Measurements from ENCODE around the gene PNKP. TPM values are rescaled to one million over a fixed set of nuclear protein-coding genes. Genes with fewer than 3 reads are reported as not detected.

The PNKP gene
- total and polyA plus RNA-seq, 10 of the 15 experiments (the other 5 are each of a cell fraction or from before 2014, with no cell fraction given), result 2.9 to 82.3 (median 33.2) TPM

GRCh38 chr19:49874503-49875157 is 7.3 kb upstream of the PNKP start (continued):
- TF ChIP-seq ZNF384 (IDR thresholded peaks at IDR 0.05; ENCODE audit: borderline replicate concordance, low read depth, low read length), result no peak
- no peak for TF ChIP-seq POLR2AphosphoS2 (IDR thresholded peaks at IDR 0.05; ENCODE audit: low read depth, low read length)
- TF ChIP-seq E4F1 (IDR thresholded peaks at IDR 0.05; ENCODE audit: borderline replicate concordance, partially characterized antibody), result no peak
- TF ChIP-seq KDM1A (IDR thresholded peaks at IDR 0.05; ENCODE audit: borderline replicate concordance), result no peak

DNA sequence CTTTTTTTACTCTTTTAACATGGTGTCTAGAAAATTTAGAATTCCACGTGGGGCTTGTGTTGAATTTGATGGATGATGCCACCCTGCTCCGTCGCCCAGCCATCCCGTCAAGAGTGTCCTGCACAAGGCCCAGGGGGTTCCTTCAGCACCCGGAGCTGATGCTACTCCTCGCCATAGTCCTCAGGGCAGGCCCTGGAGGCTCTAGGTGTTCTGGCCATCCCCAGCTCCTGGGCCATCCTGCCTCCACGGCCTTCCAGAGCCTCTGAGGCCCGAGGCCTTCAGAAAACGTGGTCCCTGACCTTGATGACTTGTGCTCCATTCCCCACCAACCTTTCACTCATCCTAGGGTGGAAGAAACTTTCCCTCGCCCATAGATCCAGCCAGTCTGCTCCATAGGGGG is 6.5 kb upstream of the PNKP start:
- Histone ChIP-seq H3K9ac (ENCODE audit: control insufficient read depth, insufficient read depth, low read length) (no peak overlapping the region), H3K4me1 (ENCODE audit: control insufficient read depth, insufficient read depth, low read length) (peaks cover 27% of the 10 kb centered on the region), H3K27me3 (replicated peaks in 1 of 2; ENCODE audit: control insufficient read depth in 2 of 2, insufficient read depth in 2 of 2, low read length in 1 of 2) (no peaks in the 10 kb centered on the region), H3K9me3 (replicated peaks; ENCODE audit: control insufficient read depth, insufficient read depth, low read length) (no peaks in the 10 kb centered on the region), H3K4me2 (ENCODE audit: control insufficient read depth, insufficient read depth) (no peak overlapping the region), H3K36me3 (ENCODE audit: control insufficient read depth in 2 of 2, insufficient read depth in 2 of 2, low read length in 1 of 2) (no peaks in the 10 kb centered on the region; a peak in 2 of 4 replicates), H3K27ac (ENCODE audit: control insufficient read depth, insufficient read depth) (no peak overlapping the region), H3K79me2 (ENCODE audit: control insufficient read depth, insufficient read depth, low read length) (peaks cover 27% of the 10 kb centered on the region), H3K4me3 (no peak overlapping the region), H4K20me1 (ENCODE audit: control insufficient read depth, insufficient read depth) (no peaks in the 10 kb centered on the region), H2AFZ (ENCODE audit: control insufficient read depth, low read depth, low read length) (no peak overlapping the region)
- no peak for FAIRE-seq
- intact Hi-C loops (cut with micrococcal nuclease; ENCODE audit: unreplicated experiment) (loop anchor here (5.0 kb wide), 1 partner anchor 387 kb away; the partner anchor contains the start of gene RPL13A), in situ Hi-C loops (cut with MboI) (no loop called here)
- no peak for DNase-seq (ENCODE audit: low read depth, low spot score)
- RAD21 ChIA-PET (ENCODE audit: unreplicated experiment), result no interaction called here
- ATAC-seq, result no peak
- POLR2A ChIA-PET, result interaction anchor here (0.7 kb wide), 1 partner anchor 207 kb away, joined by 3 read pairs; no protein-coding TSS in a partner anchor
- no peak for TF ChIP-seq NBN (IDR thresholded peaks at IDR 0.05)
- no peak for TF ChIP-seq SUPT20H (IDR thresholded peaks at IDR 0.05; ENCODE audit: borderline replicate concordance, control insufficient read depth, low read depth, low read length)
- TF ChIP-seq SMC3 (IDR thresholded peaks at IDR 0.05; ENCODE audit: borderline replicate concordance, low read length), result no peak
- TF ChIP-seq IKZF1 (conservative IDR thresholded peaks at IDR 0.05), result no peak
- TF ChIP-seq YBX1 (IDR thresholded peaks at IDR 0.05), result no peak
- TF ChIP-seq MAX (IDR thresholded peaks at IDR 0.05; ENCODE audit: low read depth, low read length), result no peak
- TF ChIP-seq RCOR1 (conservative IDR thresholded peaks at IDR 0.05; ENCODE audit: low read depth, low read length), result no peak
- TF ChIP-seq CHD1 (IDR thresholded peaks at IDR 0.05; ENCODE audit: low read depth, low read length), result no peak
- TF ChIP-seq TCF3 (IDR thresholded peaks at IDR 0.05; ENCODE audit: borderline replicate concordance, insufficient read depth, low read depth, low read length), result no peak
- no TSS peak for BruUV-seq (replicated peaks)
- CTCF ChIA-PET, result no interaction called here
- WGBS (ENCODE audit: insufficient coverage, insufficient replicate concordance, low lambda C conversion rate, missing lambda C conversion rate), result 95% methylated on average over 10 of the region's 10 CpGs
- SMC1A ChIA-PET (ENCODE audit: uncharacterized antibody, unreplicated experiment), result no interaction called here
